Gastrocnemius medialis (tissue), 4 donors: ENCODE data around the gene BCL11B.

Source experiments
- CTCF ChIP-seq, 5 experiments: fragments of 450-650 bp in 3 of 5; fragments of 200-600 bp in 2 of 5; sonication (generic) in 2 of 5; IDR thresholded peaks in 4 of 5; conservative IDR thresholded peaks in 1 of 5; 1 replicate in 4 of 5; 2 replicates in 1 of 5; pipeline ENCODE4 v1.5.1; 2016 to 2019; ENCODE audit warnings: antibody characterized with exemption in 5 of 5, mild to moderate bottlenecking in 3 of 5, moderate library complexity in 3 of 5
- POLR2A ChIP-seq, 2 donors: fragments of 450-650 bp; IDR thresholded peaks; one replicate each; pipeline ENCODE4 v1.6.1; 2017; ENCODE audit warnings: antibody characterized with exemption in 2 of 2, mild to moderate bottlenecking in 2 of 2, moderate library complexity in 2 of 2

- TF ChIP-seq CTCF (IDR thresholded peaks at IDR 0.05 in 4 of 5, conservative IDR thresholded peaks at IDR 0.05 in 1 of 5) = no peak
- TF ChIP-seq POLR2A (IDR thresholded peaks at IDR 0.05) = no peak
These were observed 69.5 kb downstream of the BCL11B start for GRCh38 chr14:99202516-99202915.
